GM18861 (cell line): ENCODE measurements around the gene SAMM50.
A peak's percentile ranks its signal among the peaks of the same experiment; 100 is the strongest.
"Not testable (repeated sequence)": the region's sequence is repeated elsewhere in the genome, so short reads cannot be mapped to it uniquely, and the experiment has no call there.

Experiments
- ATAC-seq: cut with Tn5 transposase; IDR thresholded peaks from one replicate; pipeline ENCODE4 v1.9.1; 2021; ENCODE audit not compliant: unreplicated experiment

Gene SAMM50

DNA sequence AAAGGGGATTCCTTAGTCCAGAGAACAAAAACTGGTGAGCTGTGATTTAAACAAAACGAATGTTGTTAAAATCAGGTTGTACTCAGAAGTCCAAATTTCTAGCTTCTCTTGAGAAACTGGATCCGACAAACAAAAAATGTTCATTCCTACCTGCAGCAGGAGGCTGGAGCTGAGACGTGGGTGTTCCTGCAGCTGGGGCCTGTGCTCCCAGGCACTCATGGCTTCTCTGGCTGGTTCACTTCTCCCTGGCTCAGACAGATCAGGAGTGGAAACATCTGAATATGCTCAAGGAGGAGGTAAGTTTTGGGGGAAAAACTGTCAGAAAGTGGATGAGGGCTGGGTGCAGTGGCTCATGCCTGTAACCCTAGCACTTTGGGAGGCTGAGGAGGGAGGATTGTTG lies 44.1 kb downstream of the SAMM50 start:
- ATAC-seq: no peak

DNA sequence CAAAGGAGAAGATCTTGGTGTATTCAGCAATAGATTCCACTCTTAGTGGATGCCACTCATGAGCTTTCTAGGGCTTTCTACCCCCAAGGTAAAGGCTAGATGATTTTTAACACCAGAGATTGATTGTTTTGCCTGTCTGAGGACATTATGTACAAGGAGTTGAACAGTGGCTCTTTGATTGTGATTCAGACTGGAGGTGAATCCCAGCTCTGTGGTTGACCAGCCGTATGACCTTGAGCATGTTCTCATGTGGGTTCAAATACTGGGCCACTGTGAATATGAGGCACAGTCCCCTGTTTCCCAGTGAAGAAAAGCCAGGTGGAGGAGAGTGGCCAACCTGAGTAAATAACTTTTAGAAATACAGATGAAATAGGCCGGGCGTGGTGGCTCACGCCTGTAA lies 44.9 kb downstream of the SAMM50 start:
- no peak for ATAC-seq

DNA sequence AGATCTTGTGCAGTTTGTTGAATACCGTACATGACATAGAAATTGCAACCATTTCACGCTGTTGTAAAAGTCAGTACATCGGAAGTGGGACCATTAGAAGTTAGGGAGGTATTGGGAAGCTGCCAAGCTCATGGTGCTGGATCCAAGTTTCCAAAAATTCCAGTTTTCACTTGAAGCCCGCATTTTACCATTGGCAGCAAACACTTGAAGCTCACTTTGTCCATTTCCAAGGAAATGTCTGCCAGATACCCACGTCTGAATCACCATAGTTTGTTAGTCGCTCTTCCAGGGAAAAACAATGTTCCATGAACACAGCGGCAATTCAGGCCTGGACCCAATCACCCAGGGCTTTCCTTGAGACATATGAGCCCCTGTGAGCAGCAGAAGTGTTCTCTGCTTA lies 46.3 kb downstream of the SAMM50 start:
- no peak for ATAC-seq

DNA sequence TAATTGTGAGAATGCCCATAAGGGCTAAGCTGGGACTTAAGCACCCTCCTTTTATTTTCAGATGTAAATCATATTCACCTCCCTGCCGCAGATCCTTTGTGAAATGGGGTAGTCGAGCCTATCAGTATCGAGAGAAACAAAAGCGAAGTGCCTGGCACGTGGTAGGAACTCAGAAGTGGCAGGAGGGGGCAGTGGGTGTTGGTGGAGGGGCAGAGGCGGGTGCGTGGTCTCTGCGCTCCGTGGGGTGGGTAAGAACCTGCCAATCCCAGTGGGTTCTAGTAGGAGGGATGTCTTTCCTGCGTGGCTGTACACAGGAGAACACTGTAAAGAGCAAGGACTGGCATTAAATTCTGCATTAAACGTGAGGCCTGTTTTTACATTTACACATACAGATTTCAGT lies 47.1 kb downstream of the SAMM50 start:
- ATAC-seq: no peak

DNA sequence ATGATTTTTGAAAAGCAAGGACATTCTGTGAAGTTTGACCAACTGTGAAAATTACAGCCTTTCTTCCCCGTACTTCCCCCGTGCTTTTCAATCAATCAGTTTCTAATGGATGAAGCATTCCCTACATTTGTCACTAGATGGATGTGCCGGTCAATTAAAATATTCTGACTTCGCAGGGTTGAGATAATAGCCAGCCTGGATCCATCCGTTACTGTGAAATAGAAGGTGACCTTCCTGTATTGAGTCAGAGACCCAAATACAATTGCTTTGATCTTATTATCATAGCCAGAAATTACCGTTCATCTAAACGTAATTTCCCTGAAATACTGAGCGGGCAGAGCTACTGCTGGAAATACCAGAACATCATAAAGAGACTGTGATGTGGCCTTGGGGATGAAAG lies 47.8 kb downstream of the SAMM50 start:
- no peak for ATAC-seq

DNA sequence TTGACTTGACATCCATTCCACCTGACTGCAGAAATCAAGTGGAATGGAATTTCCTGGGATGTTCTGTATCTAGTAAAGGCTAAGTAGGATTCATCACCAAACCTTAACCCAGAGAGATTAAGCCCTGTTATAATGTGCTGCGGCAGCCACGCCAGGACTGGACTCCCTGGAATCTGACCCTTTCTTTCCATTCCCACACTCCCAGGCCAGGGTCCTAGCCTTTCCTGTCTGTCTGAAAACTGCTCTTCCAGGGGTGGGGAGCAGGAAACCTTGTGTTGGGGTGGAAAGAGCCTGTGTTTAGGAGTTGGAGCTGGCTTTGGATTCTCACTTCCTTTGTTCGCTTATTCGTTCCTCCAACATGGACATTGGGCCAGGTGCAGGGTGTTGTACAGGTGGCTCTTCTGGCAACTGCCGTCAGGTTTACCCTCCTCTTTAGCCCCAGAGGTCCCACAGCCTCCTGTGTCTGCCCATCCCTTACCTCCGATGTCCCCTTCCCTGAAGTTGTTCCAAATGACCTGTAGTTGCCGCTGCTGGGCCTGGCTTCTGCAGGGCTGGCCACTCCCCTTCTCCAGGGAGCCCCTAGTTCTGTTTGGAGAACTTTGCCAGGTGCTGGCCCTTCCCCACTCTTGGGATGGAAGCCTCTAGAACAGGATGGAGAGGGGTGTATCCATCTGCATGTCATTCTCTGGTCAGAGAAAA lies 48.3 kb downstream of the SAMM50 start:
- no peak for ATAC-seq

DNA sequence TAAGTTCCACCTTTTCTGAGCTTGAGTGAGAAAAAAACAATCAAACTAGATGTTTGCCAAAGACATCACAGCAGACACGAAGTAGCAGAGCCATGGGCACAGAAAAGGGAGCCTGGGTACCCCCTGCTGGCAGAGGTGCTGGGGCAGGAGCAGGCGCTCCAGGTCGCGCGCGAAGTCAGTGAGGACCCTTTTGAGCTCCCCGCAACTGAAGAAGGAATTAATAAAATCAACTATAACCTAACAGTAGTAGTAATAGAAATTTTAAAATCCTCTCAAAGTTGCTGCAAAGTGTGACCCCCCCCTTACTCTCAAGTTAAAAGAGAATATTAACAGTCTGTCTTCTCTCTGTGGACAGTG lies 48.8 kb downstream of the SAMM50 start:
- no peak for ATAC-seq

DNA sequence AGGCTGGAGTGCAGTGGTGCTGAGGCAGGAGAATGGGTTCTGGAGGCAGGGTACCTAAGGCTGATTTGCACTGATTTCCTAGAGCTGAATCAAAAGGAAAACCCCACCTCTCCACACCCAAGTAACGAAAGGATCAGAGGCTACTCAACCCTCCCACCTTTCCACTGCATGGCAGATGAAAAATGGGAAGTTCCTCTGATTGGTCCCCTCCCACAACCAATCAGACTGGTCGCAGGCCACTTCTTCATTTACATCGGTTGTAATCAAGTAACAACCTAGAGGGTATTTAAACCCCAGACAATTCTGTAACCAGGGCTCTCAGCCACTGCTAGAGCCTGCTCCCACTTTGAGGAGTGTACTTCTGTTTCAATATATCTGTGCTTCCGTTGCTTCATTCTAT lies 50.3 kb downstream of the SAMM50 start:
- ATAC-seq: no peak

DNA sequence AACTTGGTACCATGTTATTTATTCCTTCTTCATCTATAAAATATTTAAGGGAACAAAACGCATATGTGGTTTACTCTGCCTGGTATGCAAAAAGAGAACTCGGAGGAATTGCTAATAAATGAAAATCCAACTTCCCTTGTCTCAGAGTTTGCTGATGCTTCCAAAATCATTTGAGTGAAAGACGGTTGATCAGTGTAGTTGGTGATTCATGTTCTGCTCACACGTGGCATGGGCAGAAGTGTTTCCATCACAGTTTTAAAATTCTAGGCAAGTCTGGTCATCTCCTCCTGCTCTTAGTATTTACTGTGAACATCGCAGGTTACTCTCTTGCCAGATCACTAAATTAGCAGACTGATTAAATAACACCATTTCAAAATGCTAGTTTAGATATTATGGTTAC lies 56.9 kb downstream of the SAMM50 start:
- no peak for ATAC-seq

DNA sequence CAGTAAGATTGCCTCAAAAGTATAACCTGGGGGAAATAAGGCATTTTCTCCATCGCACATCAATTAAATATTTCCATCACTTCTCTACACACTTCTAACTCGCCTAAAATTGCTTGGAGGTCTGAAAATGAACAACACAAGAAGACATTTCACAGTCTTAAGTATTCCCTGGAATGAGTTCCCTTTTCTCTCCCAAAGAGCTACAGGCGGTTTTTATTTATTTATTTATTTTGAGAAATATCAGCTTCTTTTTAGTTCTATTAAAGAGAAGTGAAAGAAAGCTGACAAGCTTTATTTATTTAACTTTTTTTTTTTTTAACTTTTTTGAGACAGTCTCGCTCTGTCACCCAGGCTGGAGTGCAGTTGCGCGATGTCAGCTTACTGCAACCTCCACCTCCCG lies 57.3 kb downstream of the SAMM50 start:
- ATAC-seq: no peak

DNA sequence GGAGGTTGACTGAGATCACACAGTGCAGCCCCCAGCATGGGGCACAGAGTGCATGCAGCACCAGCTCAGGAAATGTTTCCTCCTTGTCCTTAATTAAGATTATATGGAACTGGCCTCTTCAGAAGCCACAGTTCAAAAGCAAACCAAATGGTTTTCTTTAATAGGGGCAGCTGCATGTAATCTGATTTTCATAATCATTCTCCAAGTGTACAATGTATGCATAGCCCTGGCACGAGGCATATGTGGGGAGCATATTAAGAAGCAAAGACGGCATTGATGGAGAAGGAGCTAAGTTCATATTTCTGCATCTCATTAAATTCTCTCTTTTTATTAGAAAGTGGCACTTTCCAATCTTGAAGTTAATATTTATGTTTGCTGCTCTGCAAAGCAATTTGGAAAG lies 59.0 kb downstream of the SAMM50 start:
- ATAC-seq: no peak

DNA sequence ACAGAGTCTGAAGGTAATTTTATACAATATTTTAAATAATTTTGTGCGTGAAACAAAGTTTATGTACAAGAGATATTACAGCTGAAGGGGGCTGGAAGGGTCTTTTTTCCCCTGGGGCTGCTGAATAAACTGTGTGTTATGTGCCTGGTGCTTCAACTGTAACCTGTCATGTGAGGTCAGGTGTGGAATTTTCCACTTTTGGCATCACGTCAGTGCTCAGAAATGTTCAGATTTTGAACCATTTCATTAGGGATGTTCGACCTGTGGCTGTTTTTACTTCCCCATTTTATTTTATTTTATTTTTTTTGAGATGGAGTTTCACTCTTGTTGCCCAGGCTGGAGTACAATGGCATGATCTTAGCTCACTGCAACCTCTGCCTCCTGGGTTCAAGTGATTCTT lies 61.3 kb downstream of the SAMM50 start:
- not testable (repeated sequence) for ATAC-seq

DNA sequence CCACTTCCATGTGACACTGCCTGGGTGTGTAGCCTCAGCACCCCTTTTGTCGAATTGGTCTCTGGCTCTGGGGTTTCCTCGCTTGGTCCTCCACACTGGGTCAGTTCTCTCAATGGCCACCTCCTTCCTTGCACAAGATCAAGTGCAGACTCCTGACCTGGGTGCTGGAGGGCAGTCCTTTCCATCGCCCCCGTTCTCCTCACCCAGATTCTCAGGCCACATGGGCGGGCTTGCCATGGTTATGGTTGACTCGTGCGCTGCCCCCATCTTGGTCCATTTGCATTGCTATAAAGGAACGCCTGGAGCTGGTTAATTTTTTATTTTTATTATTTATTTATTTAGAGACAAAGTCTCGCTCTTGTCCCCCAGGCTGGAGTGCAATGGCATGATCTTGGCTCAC lies 63.4 kb downstream of the SAMM50 start:
- no peak for ATAC-seq

DNA sequence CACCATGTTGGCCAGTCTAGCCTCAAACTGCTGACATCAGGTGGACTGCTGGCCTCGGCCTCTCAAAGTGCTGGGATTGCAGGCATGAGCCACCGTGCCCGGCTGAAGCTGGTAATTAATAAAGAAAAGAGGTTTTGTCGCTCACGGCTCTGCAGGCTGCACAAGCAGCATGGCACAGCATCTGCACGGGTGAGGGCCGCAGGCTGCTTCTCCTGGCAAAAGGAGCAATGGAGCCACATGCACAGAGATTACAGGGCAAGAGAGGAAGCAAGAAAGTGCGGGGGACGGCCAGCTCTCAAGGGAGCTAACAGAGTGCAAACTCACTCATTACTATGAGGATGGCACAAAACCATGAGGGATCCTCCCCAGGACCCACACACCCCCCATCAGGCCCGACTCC lies 64.2 kb downstream of the SAMM50 start:
- ATAC-seq: no peak

DNA sequence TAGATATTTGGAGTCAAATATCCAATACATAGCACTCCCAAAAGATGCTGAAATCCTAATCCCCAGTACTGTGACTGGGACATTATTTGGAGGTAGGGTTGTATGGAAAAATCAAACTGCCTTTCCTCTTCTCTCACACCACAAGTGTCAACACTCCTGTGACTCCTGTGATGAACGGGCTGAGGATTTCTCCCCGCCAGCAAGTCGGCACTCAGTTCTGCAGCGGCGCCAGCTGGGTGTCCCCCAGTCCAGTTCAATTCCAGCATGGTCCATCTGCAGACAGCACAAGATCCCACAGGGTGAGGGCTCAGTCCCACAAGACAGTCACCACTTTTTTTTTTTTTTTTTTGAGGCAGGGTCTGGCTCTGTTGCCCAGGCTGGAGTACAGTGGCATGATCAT lies 64.6 kb downstream of the SAMM50 start:
- no peak for ATAC-seq

DNA sequence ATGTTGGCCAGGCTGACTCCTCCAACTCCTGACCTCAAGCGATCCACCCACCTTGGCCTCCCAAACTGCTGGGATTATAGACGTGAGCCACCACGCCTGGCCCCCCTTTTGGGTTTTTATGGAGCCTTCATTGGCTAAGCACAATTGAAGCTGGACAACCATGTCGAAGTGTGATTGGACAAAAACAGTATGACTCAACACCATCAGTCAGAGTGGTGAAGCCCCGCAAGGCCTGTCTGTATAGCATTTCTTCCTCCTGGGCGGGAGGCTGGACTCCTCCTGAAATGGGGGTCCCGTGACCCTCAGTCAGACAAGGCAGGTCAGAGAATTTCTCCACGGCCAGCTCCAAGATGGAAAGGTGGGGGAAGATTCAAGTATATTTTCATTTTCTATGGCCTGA lies 65.7 kb downstream of the SAMM50 start:
- no peak for ATAC-seq

DNA sequence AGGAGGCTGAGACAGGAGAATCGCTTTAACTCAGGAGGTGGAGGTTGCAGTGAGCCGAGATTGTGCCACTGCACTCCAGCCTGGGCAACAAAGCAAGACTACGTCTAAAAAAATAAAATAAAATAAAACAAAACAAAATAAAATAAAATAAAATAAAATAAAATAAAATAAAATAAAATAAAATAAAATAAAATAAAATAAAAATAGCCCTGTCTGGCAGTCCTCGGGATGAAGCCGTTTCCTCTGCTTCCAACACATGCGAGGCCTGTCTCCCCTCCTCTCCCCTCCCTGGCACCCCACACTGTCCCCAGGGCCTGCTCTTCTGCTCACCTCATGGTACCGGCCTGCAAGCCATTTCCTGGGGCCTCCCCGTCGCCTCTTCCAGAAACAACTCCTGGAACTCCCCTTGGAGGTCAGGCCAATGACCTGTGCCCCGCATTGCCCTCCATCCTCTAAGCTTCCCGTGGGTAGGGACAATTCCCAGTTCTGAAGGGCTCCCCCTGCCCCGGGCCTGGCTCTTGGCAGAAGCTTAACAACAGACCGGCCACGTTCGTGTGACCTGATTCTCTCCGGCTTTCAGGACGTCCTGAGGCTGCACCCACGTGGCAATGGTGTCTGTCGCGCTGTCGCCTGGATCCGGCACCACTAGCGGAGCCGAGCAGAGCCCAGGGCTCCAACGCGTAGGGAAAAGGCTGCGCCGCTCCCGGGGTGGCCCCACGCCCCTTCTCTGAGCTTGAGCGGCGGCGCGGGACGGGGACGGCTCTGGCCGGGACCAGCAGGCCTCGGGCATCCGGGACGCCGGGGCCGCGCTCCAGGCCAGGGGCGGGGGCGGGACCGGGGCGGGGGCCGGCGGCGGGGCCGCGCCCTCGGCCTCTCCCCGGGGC lies 68.4 kb downstream of the SAMM50 start:
- ATAC-seq: no peak

DNA sequence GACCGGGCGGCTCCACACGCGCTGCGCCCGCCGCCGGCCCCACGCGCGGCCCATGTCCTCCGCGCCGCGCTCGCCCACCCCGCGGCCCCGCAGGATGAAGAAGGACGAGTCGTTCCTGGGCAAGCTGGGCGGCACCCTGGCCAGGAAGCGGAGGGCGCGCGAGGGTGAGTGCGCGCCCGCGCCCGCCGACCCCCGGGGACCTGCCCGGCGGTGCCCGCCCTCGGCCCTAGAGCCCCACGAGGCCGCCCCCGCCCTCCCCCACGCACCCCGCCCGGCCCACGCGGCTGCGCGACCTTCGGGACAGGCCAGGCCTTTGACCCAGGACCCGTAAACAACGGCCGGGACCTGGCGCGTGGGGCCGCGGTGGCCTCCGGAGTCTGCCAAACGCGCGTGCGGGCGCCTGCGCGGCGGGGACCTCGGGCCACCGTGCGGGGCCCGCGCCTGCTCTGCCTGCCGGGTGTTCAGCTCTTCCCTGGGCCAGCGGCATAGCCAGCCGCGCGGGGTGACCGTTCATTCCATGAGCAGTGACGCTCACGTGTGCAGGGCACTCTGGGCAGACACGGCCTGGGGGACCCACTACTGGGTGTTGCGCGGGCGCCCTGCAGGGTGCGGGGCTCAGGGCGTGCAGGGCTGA lies 69.2 kb downstream of the SAMM50 start, which contains the start of gene PARVB:
PARVB (plus strand) TSS at position 15 of the 634 bp plus-strand sequence; CDS start at position 53, 38 bp downstream.
- ATAC-seq: no peak

DNA sequence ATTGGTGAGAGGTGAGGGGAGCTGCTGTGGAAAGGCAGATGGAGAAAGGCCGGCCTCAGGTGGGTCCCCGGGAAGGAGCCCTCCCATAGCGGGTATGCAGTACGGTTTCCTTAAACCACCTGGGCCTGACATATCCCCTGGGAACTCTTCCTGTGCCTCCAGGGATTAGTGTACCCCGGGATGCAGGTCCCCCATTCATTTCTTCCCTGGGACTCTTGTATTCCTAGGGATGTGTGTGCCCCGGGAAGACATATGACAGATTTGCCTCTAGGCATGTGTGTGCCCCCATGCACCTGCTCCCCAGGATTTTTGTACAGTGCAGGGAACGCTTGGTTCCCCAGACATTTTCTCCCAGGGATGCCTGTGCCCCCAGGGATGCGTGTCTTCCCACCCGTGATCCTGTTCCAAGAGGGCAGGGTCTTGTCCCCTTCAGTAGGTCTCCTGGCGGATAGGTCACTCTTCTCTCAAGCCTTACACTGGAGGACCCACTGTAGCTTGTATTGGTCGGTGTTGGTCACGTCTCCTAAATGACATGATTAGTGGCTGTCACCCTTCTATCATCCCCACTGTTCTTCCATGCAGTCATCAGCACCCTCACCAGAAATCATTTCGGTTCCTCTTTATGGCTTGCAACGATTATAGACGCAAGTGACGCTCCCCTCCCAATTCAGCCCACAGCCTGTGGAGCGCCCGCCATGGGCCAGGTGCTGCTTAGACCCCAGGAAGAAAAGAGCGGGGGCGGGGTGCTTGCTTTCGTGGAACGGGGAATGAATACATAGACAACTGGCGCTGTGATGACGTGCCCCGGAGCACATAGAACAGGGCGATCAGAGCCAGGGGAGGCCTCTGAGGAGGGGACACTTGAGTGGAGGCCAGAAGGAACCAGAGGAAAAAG lies 70.2 kb downstream of the SAMM50 start:
- ATAC-seq: peak; percentile 46

DNA sequence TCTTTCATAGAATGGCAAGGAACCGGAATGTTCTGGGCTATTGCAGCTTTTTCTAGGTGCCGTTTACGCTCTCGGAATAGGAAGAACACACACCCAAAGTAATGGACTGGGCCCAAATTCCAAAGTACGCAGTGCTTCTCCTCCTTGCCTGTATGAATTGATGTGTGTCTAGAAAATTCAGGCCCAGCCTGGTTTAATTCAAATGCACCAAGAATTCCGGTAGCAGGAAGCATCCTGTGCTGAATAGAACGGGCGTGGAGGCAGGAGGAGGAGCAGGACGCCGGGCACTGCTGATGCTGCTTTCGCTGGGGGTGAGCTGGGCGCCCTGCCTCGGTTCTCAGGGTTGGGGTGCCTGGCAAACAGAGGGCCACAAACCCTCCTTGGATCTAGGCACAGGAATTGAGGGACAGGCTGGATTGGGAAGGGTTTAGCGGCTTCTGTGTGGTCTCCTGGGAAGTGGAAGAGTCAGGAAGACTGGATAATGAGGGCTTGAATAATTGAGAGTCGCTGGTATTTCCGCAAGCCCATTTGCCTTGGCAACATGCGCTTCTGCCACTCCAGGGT lies 70.9 kb downstream of the SAMM50 start:
- no peak for ATAC-seq
